SK-N-SH (cell line): Measurements from ENCODE around the gene NPHP1. TPM values are rescaled to one million over a fixed set of nuclear protein-coding genes. Genes with fewer than 3 reads are reported as not detected.

Source experiments
- CTCF ChIA-PET: fragments of 300-600, 350-600 bp; formaldehyde crosslinking; extraction: SDS; loops from one replicate; lab custom pipeline; 2021; lab: Yijun Ruan, JAX
- POLR2A ChIA-PET: fragments of 350-600 bp; sonication (Branson Sonifier 250); formaldehyde crosslinking; extraction: SDS; loops from one replicate; lab custom pipeline; 2020; ENCODE audit warnings: antibody characterized with exemption, inconsistent platforms; lab: Yijun Ruan, JAX
- DNase-seq: peaks from one replicate; pipeline ENCODE4 v3.0.0; 2012
- H2AFZ ChIP-seq: fragments of 200-600 bp; sonication (generic); 2 replicates; pipeline ENCODE4 v1.8.1; 2016; ENCODE audit warnings: antibody characterized with exemption, mild to moderate bottlenecking, low read depth
- H3F3A ChIP-seq: fragments of 200-600 bp; sonication (generic); replicated peaks from 2 replicates; pipeline ENCODE3; 2016; ENCODE audit warnings: antibody characterized with exemption, mild to moderate bottlenecking; ENCODE audit not compliant: insufficient read depth
- H3K27ac ChIP-seq, 2 experiments: fragments of 200-500 bp in 1 of 2; fragments of 200-600 bp in 1 of 2; sonication (Bioruptor generic) in 1 of 2; sonication (generic), shearing (Covaris generic) in 1 of 2; 2 replicates each; pipeline versions ENCODE4 v1.5.1 to v1.6.1; 2014 to 2016; ENCODE audit warnings: low read depth in 2 of 2, inconsistent platforms in 1 of 2, low read length in 1 of 2, mild to moderate bottlenecking in 1 of 2, mixed read lengths in 1 of 2
- H3K27me3 ChIP-seq: fragments of 200-600 bp; sonication (generic), shearing (Covaris generic); 2 replicates; pipeline ENCODE4 v1.6.1; 2016; ENCODE audit warnings: mixed run types; ENCODE audit not compliant: insufficient read depth
- H3K36me3 ChIP-seq, 2 experiments: fragments of 200-500 bp in 1 of 2; fragments of 200-600 bp in 1 of 2; sonication (Bioruptor generic) in 1 of 2; sonication (generic) in 1 of 2; replicated peaks in 1 of 2; 2 replicates each; pipeline versions ENCODE3 to v1.5.1; 2014 to 2016; ENCODE audit warnings: low read length in 1 of 2, mild to moderate bottlenecking in 1 of 2; ENCODE audit not compliant: insufficient read depth in 2 of 2, control insufficient read depth in 1 of 2
- H3K4me1 ChIP-seq, 2 experiments: fragments of 200-500 bp in 1 of 2; fragments of 200-600 bp in 1 of 2; sonication (Bioruptor generic) in 1 of 2; sonication (generic), shearing (Covaris generic) in 1 of 2; 2 replicates each; pipeline versions ENCODE4 v1.5.1 to v1.6.1; 2014 to 2016; ENCODE audit warnings: low read depth in 1 of 2, low read length in 1 of 2, mixed run types in 1 of 2; ENCODE audit not compliant: insufficient read depth in 2 of 2, control insufficient read depth in 1 of 2
- H3K4me2 ChIP-seq: fragments of 200-600 bp; sonication (generic), shearing (Covaris generic); 2 replicates; pipeline ENCODE4 v1.6.1; 2017; ENCODE audit warnings: mixed run types
- H3K4me3 ChIP-seq, 2 experiments: fragments of 200-500 bp in 1 of 2; fragments of 200-600 bp in 1 of 2; sonication (Bioruptor generic) in 1 of 2; sonication (generic), shearing (Covaris generic) in 1 of 2; 2 replicates each; pipeline versions ENCODE4 v1.5.1 to v1.8.1; 2014 to 2016; ENCODE audit warnings: low read depth in 2 of 2, inconsistent platforms in 1 of 2, low read length in 1 of 2, mild to moderate bottlenecking in 1 of 2, mixed read lengths in 1 of 2, moderate library complexity in 1 of 2
- H3K79me2 ChIP-seq: fragments of 200-600 bp; sonication (generic); 2 replicates; pipeline ENCODE4 v1.8.1; 2017; ENCODE audit warnings: mild to moderate bottlenecking; ENCODE audit not compliant: insufficient read depth
- H3K9ac ChIP-seq: fragments of 200-600 bp; sonication (generic); 2 replicates; pipeline ENCODE4 v1.6.1; 2017; ENCODE audit warnings: mixed run types
- H3K9me2 ChIP-seq: fragments of 200-600 bp; sonication (generic); 2 replicates; pipeline ENCODE4 v1.6.1; 2017; ENCODE audit warnings: mixed run types
- H3K9me3 ChIP-seq: fragments of 200-600 bp; sonication (generic); 2 replicates; pipeline ENCODE4 v1.6.1; 2017; ENCODE audit warnings: mixed run types, mild to moderate bottlenecking, moderate library complexity
- H4K20me1 ChIP-seq: fragments of 200-600 bp; sonication (generic); 2 replicates; pipeline ENCODE4 v1.6.1; 2017; ENCODE audit warnings: mild to moderate bottlenecking, mixed run types; ENCODE audit not compliant: insufficient read depth
- CHD2 ChIP-seq: fragments of 150-350 bp; IDR thresholded peaks from 2 replicates; pipeline ENCODE4 v1.6.1; 2018; ENCODE audit warnings: low read length; ENCODE audit not compliant: partially characterized antibody
- EP300 ChIP-seq, 2 experiments: IDR thresholded peaks; 2 replicates each; pipeline versions ENCODE4 v1.4.0 to v1.6.1; 2012; ENCODE audit warnings: borderline replicate concordance in 1 of 2, low read depth in 1 of 2, low read length in 1 of 2
- EZH2phosphoT487 ChIP-seq: fragments of 200-600 bp; sonication (generic); IDR thresholded peaks from 2 replicates; pipeline ENCODE4 v1.6.1; 2017; ENCODE audit warnings: low read depth, mixed run types, mild to moderate bottlenecking, antibody characterized with exemption, moderate library complexity, borderline replicate concordance
- FOSL2 ChIP-seq: IDR thresholded peaks from 2 replicates; pipeline ENCODE4 v1.4.0; 2012; ENCODE audit warnings: low read depth, mild to moderate bottlenecking, moderate library complexity, borderline replicate concordance
- NFIC ChIP-seq: IDR thresholded peaks from 2 replicates; pipeline ENCODE4 v1.4.0; 2012; ENCODE audit warnings: borderline replicate concordance
- RAD21 ChIP-seq: IDR thresholded peaks from 2 replicates; pipeline ENCODE4 v1.6.1; 2012; ENCODE audit warnings: mild to moderate bottlenecking, low read length
- RXRA ChIP-seq: IDR thresholded peaks from 2 replicates; pipeline ENCODE4 v1.4.0; 2012; ENCODE audit warnings: low read depth, mild to moderate bottlenecking, borderline replicate concordance
- YY1 ChIP-seq: IDR thresholded peaks from 2 replicates; pipeline ENCODE4 v1.4.0; 2012; ENCODE audit warnings: low read depth, mild to moderate bottlenecking
- WGBS: methylation state at CpG from one replicate; pipeline ENCODE4 v1.1.6; 2017; ENCODE audit warnings: low lambda C conversion rate; 5-methylcytosine and 5-hydroxymethylcytosine counted together
- polyA plus RNA-seq, 3 experiments: library from polyadenylated mRNA; depleted of rRNA; stranded (reverse); fragments of >200 nt; gene quantifications; 2 replicates each; pipeline ENCODE4 v1.2.3, GENCODE V29; 2012
- TF ChIP-seq, protein P1 (sequence below): IDR thresholded peaks from 2 replicates; pipeline ENCODE4 v1.4.0; 2012; ENCODE audit warnings: low read depth, borderline replicate concordance
- TF ChIP-seq, protein P2 (sequence below): fragments of 150-350 bp; IDR thresholded peaks from 2 replicates; pipeline ENCODE4 v1.6.1; 2017; ENCODE audit warnings: antibody characterized with exemption, low read length, low read depth, borderline replicate concordance
- TF ChIP-seq, protein P3 (sequence below): IDR thresholded peaks from 2 replicates; pipeline ENCODE4 v1.4.0; 2012; ENCODE audit warnings: low read depth, borderline replicate concordance

The NPHP1 gene
- polyA plus RNA-seq, 1 of the 3 experiments (the other 2 are of a cell fraction) = 5.0 TPM

DNA sequence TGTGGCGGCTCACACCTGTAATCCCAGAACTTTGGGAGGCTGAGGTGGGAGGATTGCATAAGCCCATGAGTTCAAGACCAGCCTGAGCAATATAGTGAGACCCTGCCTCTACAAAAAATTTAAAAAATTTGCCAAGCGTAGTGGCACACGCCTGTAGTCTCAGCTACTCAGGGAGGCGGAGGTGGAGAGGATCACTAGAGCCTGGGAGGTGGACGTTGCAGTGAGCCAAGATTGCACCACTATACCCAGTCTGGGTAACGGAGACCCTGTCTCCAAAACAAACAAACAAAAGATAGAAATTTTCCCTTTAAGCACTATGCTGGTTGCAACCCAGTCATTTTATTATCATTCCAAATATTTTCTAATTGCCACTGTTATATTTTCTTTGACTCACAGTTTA lies 32.3 kb downstream of the NPHP1 start:
- Histone ChIP-seq H4K20me1 (no peaks in the 10 kb centered on the region), H3K9me3 (no peaks in the 10 kb centered on the region), H3K4me2 (no peak overlapping the region), H3K36me3 (peaks cover 0 to 27% of the 10 kb centered on the region in 2 experiments), H2AFZ (no peak overlapping the region), H3K9ac (no peak overlapping the region), H3K27ac (no peak overlapping the region), H3F3A (peaks cover 9% of the 10 kb centered on the region), H3K4me3 (no peak overlapping the region), H3K79me2 (no peaks in the 10 kb centered on the region), H3K27me3 (no peaks in the 10 kb centered on the region), H3K4me1 (no peaks in the 10 kb centered on the region), H3K9me2 (no peaks in the 10 kb centered on the region)
- POLR2A ChIA-PET = no interaction called here
- CTCF ChIA-PET = no interaction called here
- TF ChIP-seq EP300 (IDR thresholded peaks at IDR 0.05; ENCODE audit: borderline replicate concordance in 1 of 2, low read depth in 1 of 2, low read length in 1 of 2) (no peak), CHD2 (no peak), NFIC (no peak), RXRA (no peak)
- TF ChIP-seq, protein P1, sequence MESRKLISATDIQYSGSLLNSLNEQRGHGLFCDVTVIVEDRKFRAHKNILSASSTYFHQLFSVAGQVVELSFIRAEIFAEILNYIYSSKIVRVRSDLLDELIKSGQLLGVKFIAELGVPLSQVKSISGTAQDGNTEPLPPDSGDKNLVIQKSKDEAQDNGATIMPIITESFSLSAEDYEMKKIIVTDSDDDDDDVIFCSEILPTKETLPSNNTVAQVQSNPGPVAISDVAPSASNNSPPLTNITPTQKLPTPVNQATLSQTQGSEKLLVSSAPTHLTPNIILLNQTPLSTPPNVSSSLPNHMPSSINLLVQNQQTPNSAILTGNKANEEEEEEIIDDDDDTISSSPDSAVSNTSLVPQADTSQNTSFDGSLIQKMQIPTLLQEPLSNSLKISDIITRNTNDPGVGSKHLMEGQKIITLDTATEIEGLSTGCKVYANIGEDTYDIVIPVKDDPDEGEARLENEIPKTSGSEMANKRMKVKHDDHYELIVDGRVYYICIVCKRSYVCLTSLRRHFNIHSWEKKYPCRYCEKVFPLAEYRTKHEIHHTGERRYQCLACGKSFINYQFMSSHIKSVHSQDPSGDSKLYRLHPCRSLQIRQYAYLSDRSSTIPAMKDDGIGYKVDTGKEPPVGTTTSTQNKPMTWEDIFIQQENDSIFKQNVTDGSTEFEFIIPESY = no peak
- DNase-seq = no peak
- 93% methylated on average over 6 of the region's 6 CpGs for WGBS

DNA sequence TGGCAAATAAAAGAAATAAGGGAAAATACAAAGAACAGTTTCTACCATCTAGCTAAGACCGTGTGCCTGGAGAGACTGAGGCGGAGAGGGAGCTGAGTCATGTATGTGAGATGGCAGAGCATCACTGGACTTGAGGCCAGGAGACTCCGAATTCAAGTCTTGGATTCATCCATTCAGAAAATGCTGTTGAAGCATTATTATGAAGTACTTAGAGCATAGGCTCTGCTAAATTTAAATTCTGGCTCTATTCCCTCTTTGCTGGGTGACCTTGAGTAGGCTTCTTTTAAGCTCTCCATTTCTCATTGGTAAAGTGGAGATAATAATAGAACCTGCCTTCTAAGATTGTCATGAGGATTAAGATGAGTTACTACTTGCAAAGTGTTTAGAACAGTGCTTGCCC lies 34.7 kb downstream of the NPHP1 start:
- TF ChIP-seq RAD21 = no peak
- TF ChIP-seq, protein P2, sequence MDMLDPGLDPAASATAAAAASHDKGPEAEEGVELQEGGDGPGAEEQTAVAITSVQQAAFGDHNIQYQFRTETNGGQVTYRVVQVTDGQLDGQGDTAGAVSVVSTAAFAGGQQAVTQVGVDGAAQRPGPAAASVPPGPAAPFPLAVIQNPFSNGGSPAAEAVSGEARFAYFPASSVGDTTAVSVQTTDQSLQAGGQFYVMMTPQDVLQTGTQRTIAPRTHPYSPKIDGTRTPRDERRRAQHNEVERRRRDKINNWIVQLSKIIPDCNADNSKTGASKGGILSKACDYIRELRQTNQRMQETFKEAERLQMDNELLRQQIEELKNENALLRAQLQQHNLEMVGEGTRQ = no peak
- no peaks in the 10 kb centered on the region for H4K20me1 ChIP-seq
- H3K4me2 ChIP-seq = no peak overlapping the region
- H3K9me3 ChIP-seq = no peaks in the 10 kb centered on the region
- H3K27me3 ChIP-seq = no peaks in the 10 kb centered on the region
- no peaks in the 10 kb centered on the region for H3K9me2 ChIP-seq
- ChIA-PET CTCF (interaction anchor here (0.9 to 1.2 kb wide), 2 partner anchors 11 to 12 kb away, joined by 3 read pairs; no protein-coding TSS in a partner anchor), POLR2A (no interaction called here)
- WGBS = 89% methylated on average over 3 of the region's 3 CpGs
- no peak overlapping the region for H3K27ac ChIP-seq
- H3K36me3 ChIP-seq = peaks cover 0 to 13% of the 10 kb centered on the region in 2 experiments
- no peak overlapping the region for H2AFZ ChIP-seq
- no peak overlapping the region for H3K9ac ChIP-seq
- peaks cover 9% of the 10 kb centered on the region for H3F3A ChIP-seq
- no peak for DNase-seq
- H3K4me3 ChIP-seq = no peak overlapping the region
- H3K4me1 ChIP-seq = peaks cover 0 to 5% of the 10 kb centered on the region in 2 experiments; a peak in 2 of 4 replicates
- no peaks in the 10 kb centered on the region for H3K79me2 ChIP-seq

DNA sequence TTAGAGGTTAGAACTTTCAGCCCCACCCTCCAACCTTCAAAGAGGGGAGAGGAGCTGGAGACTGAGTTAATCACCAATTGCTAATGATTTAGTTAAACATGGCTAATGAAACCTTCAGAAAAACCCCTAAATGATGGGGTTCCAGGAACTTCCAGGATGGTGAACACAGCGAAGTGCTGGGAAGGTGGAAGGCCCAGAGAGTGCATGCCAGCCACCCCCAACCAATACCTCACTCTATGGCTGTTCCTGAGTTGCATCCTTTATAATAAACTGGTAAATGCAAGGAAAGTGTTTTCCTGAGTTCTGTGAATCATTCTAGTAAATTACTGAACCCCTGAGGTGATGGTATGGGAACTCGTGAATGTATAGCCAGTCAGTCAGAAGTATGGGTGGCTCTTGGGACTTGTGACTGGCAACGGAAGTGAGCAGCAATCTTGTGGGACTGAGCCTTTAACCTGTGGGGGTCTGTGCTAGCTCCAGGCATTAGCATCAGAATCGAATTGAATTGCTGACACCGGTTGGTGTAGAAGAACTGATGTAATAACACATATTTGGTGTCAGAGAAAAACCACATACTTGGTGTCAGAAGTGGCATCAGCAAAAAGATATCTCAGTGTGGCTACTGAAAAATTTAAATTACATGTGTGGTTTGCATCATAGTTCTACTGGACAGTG lies 37.4 kb downstream of the NPHP1 start:
- no peak overlapping the region for H2AFZ ChIP-seq
- no peaks in the 10 kb centered on the region for H3K9me2 ChIP-seq
- no peak overlapping the region for H3K9ac ChIP-seq
- H3F3A ChIP-seq = peaks cover 9% of the 10 kb centered on the region
- ChIA-PET POLR2A (no interaction called here), CTCF (interaction anchor here (4.0 kb wide), 1 partner anchor 10 kb away, joined by 32 read pairs; no protein-coding TSS in a partner anchor)
- no peaks in the 10 kb centered on the region for H3K79me2 ChIP-seq
- H3K4me1 ChIP-seq = peaks cover 0 to 5% of the 10 kb centered on the region in 2 experiments; a peak in 2 of 4 replicates
- H3K9me3 ChIP-seq = no peaks in the 10 kb centered on the region
- DNase-seq = no peak
- H3K27ac ChIP-seq = no peak overlapping the region
- H4K20me1 ChIP-seq = no peaks in the 10 kb centered on the region
- 75% methylated on average over 5 of the region's 5 CpGs for WGBS
- H3K27me3 ChIP-seq = no peaks in the 10 kb centered on the region
- TF ChIP-seq EZH2phosphoT487 (no peak), FOSL2 (no peak), YY1 (no peak)
- TF ChIP-seq, protein P3, sequence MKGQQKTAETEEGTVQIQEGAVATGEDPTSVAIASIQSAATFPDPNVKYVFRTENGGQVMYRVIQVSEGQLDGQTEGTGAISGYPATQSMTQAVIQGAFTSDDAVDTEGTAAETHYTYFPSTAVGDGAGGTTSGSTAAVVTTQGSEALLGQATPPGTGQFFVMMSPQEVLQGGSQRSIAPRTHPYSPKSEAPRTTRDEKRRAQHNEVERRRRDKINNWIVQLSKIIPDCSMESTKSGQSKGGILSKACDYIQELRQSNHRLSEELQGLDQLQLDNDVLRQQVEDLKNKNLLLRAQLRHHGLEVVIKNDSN = no peak
- H3K4me2 ChIP-seq = no peak overlapping the region
- peaks cover 3 to 10% of the 10 kb centered on the region in 2 experiments for H3K36me3 ChIP-seq
- H3K4me3 ChIP-seq = no peak overlapping the region
